Measurements from ENCODE around the gene UBE3D. TPM values are rescaled to one million over a fixed set of nuclear protein-coding genes. Genes with fewer than 3 reads are reported as not detected.
"Not testable (repeated sequence)": the region's sequence is repeated elsewhere in the genome, so short reads cannot be mapped to it uniquely, and the experiment has no call there.

UBE3D gene
- total RNA-seq, 2 experiments from 2014 or later, result 4.4 to 5.0 TPM

DNA sequence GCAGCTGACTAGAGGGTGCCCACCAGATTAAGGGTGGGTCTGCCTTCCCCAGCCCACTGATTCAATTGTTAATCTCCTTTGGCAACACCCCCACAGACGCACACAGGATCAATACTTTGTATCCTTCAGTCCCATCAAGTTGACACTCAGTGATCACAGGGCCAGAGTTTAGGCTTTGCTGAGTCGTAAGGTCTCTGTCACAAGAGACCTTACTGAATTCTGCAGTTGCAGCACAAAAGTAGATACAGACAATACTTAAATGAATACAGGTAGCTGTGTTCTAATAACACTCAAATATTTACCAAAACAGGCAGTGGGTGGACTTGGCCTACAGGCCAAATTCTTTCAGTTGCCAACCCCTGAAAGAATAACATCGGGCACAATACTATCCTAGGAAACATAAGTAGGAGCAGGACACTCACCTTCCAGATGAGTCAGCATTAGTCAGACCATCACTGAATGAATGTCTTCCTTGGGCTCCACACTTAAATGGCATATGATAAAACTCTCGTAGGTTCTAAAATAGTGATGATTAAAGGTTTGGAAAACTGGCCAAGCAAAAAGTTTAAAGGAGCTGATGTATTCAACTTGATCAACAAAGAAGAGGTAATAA is 190.0 kb downstream of the UBE3D start:
- no peaks in the 10 kb centered on the region for H3K9me3 Mint-ChIP-seq (ENCODE audit: insufficient read depth)
- no peaks in the 10 kb centered on the region for H3K4me1 Mint-ChIP-seq (ENCODE audit: low read depth)
- CTCF ChIA-PET, result no interaction called here
- H3K27ac Mint-ChIP-seq, result no peak overlapping the region
- DNase-seq (no peak), ATAC-seq (no peak)
- H3K36me3 Mint-ChIP-seq (ENCODE audit: low read depth), result no peaks in the 10 kb centered on the region
- H3K27me3 Mint-ChIP-seq (ENCODE audit: low read depth), result no peaks in the 10 kb centered on the region
- H3K4me3 Mint-ChIP-seq, result no peak overlapping the region
- POLR2A ChIA-PET, result no interaction called here

- H3K4me3 Mint-ChIP-seq, result no peak overlapping the region
- ChIA-PET CTCF (no interaction called here), POLR2A (no interaction called here)
- no peaks in the 10 kb centered on the region for H3K4me1 Mint-ChIP-seq (ENCODE audit: low read depth)
- DNase-seq (no peak), ATAC-seq (no peak)
- no peaks in the 10 kb centered on the region for H3K9me3 Mint-ChIP-seq (ENCODE audit: insufficient read depth)
- no peak overlapping the region for H3K27ac Mint-ChIP-seq
- no peaks in the 10 kb centered on the region for H3K27me3 Mint-ChIP-seq (ENCODE audit: low read depth)
- H3K36me3 Mint-ChIP-seq (ENCODE audit: low read depth), result no peaks in the 10 kb centered on the region
Measured at GRCh38 chr6:82874867-82875266, 190.8 kb downstream of the UBE3D start.

DNA sequence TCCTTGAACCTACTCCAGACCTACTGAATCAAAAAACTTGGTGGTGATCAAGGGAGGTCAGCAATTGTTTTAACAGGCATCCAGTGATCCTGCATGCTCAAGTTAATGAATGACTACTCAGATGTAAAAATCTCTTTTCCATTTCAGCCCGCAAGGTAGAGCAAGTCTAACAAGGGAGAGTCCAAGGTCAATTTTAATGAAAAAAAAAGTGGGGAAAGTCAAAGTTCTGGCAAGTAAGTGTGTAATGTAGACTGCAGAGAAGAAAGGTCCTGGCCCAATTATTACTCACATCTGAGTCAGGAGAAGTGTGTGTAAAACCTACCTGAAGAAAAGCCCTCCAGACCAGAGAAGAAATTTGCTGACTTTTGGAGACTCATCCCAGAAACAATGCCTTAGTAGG is 193.5 kb downstream of the UBE3D start:
- POLR2A ChIA-PET, result interaction anchor here (0.5 kb wide), 1 partner anchor 86 kb away, joined by 3 read pairs; no protein-coding TSS in a partner anchor
- Mint-ChIP-seq H3K4me1 (ENCODE audit: low read depth) (no peaks in the 10 kb centered on the region), H3K36me3 (ENCODE audit: low read depth) (no peaks in the 10 kb centered on the region), H3K4me3 (no peak overlapping the region), H3K27ac (no peak overlapping the region), H3K27me3 (ENCODE audit: low read depth) (no peaks in the 10 kb centered on the region), H3K9me3 (ENCODE audit: insufficient read depth) (no peaks in the 10 kb centered on the region)
- DNase-seq, result no peak
- ATAC-seq, result no peak
- CTCF ChIA-PET, result no interaction called here

GRCh38 chr6:82870582-82871172 is 195.0 kb downstream of the UBE3D start:
- Mint-ChIP-seq H3K27me3 (ENCODE audit: low read depth) (no peaks in the 10 kb centered on the region), H3K4me3 (no peak overlapping the region), H3K36me3 (ENCODE audit: low read depth) (no peaks in the 10 kb centered on the region), H3K27ac (no peak overlapping the region), H3K9me3 (ENCODE audit: insufficient read depth) (no peaks in the 10 kb centered on the region), H3K4me1 (ENCODE audit: low read depth) (no peaks in the 10 kb centered on the region)
- DNase-seq, result no peak
- POLR2A ChIA-PET, result no interaction called here
- CTCF ChIA-PET, result no interaction called here
- no peak for ATAC-seq

- ChIA-PET CTCF (no interaction called here), POLR2A (no interaction called here)
- no peaks in the 10 kb centered on the region for H3K27me3 Mint-ChIP-seq (ENCODE audit: low read depth)
- no peak overlapping the region for H3K4me3 Mint-ChIP-seq
- H3K9me3 Mint-ChIP-seq (ENCODE audit: insufficient read depth), result no peaks in the 10 kb centered on the region
- no peak overlapping the region for H3K27ac Mint-ChIP-seq
- H3K4me1 Mint-ChIP-seq (ENCODE audit: low read depth), result no peaks in the 10 kb centered on the region
- H3K36me3 Mint-ChIP-seq (ENCODE audit: low read depth), result no peaks in the 10 kb centered on the region
- no peak for ATAC-seq
- DNase-seq, result no peak
Measured at GRCh38 chr6:82869493-82869892, 196.1 kb downstream of the UBE3D start.

- Mint-ChIP-seq H3K4me1 (ENCODE audit: low read depth) (no peaks in the 10 kb centered on the region), H3K27ac (no peak overlapping the region), H3K27me3 (ENCODE audit: low read depth) (no peaks in the 10 kb centered on the region), H3K36me3 (ENCODE audit: low read depth) (no peaks in the 10 kb centered on the region), H3K4me3 (no peak overlapping the region), H3K9me3 (ENCODE audit: insufficient read depth) (no peaks in the 10 kb centered on the region)
- DNase-seq (no peak), ATAC-seq (no peak)
- ChIA-PET CTCF (interaction anchor here (0.8 kb wide), 1 partner anchor 9 kb away, joined by 3 read pairs; no protein-coding TSS in a partner anchor), POLR2A (interaction anchor here (0.6 kb wide), 1 partner anchor 466 kb away, joined by 4 read pairs; no protein-coding TSS in a partner anchor)
Measured at GRCh38 chr6:82867946-82868345, 197.7 kb downstream of the UBE3D start.

DNA sequence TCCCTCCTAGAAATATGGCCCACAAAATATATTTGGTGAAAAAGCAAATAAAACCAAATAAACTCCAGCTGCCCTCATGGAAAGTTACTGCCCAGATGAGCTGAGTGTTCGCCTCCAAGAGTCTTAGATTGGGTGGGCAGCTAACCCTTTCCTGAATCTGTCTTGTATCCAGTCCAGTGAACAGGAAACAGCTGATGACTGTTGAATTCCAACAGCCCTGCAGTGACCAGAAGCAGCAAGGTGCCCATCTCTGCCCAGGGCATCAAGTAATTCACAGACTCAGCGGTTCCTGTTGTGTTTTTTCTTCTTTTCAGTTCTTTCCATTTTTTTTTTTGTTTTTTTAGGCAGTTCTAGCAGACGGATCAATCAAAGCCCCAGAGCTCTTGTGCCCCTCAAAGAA is 199.2 kb downstream of the UBE3D start:
- Mint-ChIP-seq H3K4me1 (ENCODE audit: low read depth) (no peaks in the 10 kb centered on the region), H3K27me3 (ENCODE audit: low read depth) (no peaks in the 10 kb centered on the region), H3K4me3 (no peak overlapping the region), H3K36me3 (ENCODE audit: low read depth) (no peaks in the 10 kb centered on the region), H3K9me3 (ENCODE audit: insufficient read depth) (no peaks in the 10 kb centered on the region), H3K27ac (no peak overlapping the region)
- POLR2A ChIA-PET, result no interaction called here
- no peak for ATAC-seq
- DNase-seq, result no peak
- CTCF ChIA-PET, result no interaction called here

GRCh38 chr6:82865461-82865860 is 200.2 kb downstream of the UBE3D start:
- ChIA-PET CTCF (no interaction called here), POLR2A (no interaction called here)
- H3K9me3 Mint-ChIP-seq (ENCODE audit: insufficient read depth), result no peaks in the 10 kb centered on the region
- H3K27me3 Mint-ChIP-seq (ENCODE audit: low read depth), result no peaks in the 10 kb centered on the region
- H3K4me3 Mint-ChIP-seq, result no peak overlapping the region
- no peaks in the 10 kb centered on the region for H3K4me1 Mint-ChIP-seq (ENCODE audit: low read depth)
- DNase-seq (no peak), ATAC-seq (no peak)
- H3K36me3 Mint-ChIP-seq (ENCODE audit: low read depth), result no peaks in the 10 kb centered on the region
- no peak overlapping the region for H3K27ac Mint-ChIP-seq

- POLR2A ChIA-PET, result no interaction called here
- ATAC-seq, result no peak
Measured at GRCh38 chr6:82863781-82864180, 201.9 kb downstream of the UBE3D start.

GRCh38 chr6:82862543-82862942 is 203.1 kb downstream of the UBE3D start:
- Mint-ChIP-seq H3K9me3 (ENCODE audit: insufficient read depth) (no peaks in the 10 kb centered on the region), H3K27me3 (ENCODE audit: low read depth) (no peaks in the 10 kb centered on the region), H3K36me3 (ENCODE audit: low read depth) (no peaks in the 10 kb centered on the region), H3K4me3 (no peak overlapping the region), H3K4me1 (ENCODE audit: low read depth) (no peaks in the 10 kb centered on the region), H3K27ac (no peak overlapping the region)
- ATAC-seq, result no peak
- CTCF ChIA-PET, result no interaction called here
- DNase-seq, result no peak
- POLR2A ChIA-PET, result no interaction called here

More at GRCh38 chr6:82863781-82864180, 201.9 kb downstream of the UBE3D start:
- CTCF ChIA-PET, result no interaction called here
- Mint-ChIP-seq H3K4me1 (ENCODE audit: low read depth) (no peaks in the 10 kb centered on the region), H3K36me3 (ENCODE audit: low read depth) (no peaks in the 10 kb centered on the region), H3K4me3 (no peak overlapping the region), H3K27me3 (ENCODE audit: low read depth) (no peaks in the 10 kb centered on the region), H3K27ac (no peak overlapping the region), H3K9me3 (ENCODE audit: insufficient read depth) (no peaks in the 10 kb centered on the region)
- DNase-seq, result no peak

DNA sequence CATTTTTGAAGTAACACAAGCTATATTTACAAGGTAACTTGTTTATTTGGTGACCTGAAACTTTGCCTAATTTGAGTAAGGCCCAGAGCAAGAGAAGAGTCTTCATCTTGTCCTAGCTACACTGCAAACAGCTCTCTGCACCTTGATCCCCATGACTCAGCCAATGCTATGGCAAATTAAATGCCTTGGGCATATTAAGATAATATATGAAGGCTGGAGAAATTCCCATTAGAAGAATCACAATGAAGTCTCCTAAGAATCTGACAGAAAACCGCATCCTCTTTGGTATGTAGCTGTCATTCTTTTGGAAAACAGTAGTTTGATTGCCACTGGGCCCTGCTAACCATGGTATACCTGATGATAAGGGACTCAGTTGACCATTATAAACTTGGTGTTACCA is 204.5 kb downstream of the UBE3D start:
- H3K27ac Mint-ChIP-seq, result no peak overlapping the region
- DNase-seq, result no peak
- no peaks in the 10 kb centered on the region for H3K36me3 Mint-ChIP-seq (ENCODE audit: low read depth)
- ChIA-PET POLR2A (no interaction called here), CTCF (no interaction called here)
- no peak for ATAC-seq
- no peaks in the 10 kb centered on the region for H3K27me3 Mint-ChIP-seq (ENCODE audit: low read depth)
- no peaks in the 10 kb centered on the region for H3K4me1 Mint-ChIP-seq (ENCODE audit: low read depth)
- H3K9me3 Mint-ChIP-seq (ENCODE audit: insufficient read depth), result no peaks in the 10 kb centered on the region
- no peak overlapping the region for H3K4me3 Mint-ChIP-seq

DNA sequence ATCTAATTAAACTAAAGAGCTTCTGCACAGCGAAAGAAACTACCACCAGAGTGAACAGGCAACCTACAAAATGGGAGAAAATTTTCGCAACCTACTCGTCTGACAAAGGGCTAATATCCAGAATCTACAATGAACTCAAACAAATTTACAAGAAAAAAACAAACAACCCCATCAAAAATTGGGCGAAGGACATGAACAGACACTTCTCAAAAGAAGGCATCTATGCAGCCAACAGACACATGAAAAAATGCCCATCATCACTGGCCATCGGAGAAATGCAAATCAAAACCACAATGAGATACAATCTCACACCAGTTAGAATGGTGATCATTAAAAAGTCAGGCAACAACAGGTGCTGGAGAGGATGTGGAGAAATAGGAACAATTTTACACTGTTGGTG is 209.6 kb downstream of the UBE3D start:
- H3K36me3 Mint-ChIP-seq (ENCODE audit: low read depth); ATAC-seq; H3K4me3 Mint-ChIP-seq; POLR2A ChIA-PET; H3K9me3 Mint-ChIP-seq (ENCODE audit: insufficient read depth); H3K27me3 Mint-ChIP-seq (ENCODE audit: low read depth); H3K27ac Mint-ChIP-seq; H3K4me1 Mint-ChIP-seq (ENCODE audit: low read depth); DNase-seq; CTCF ChIA-PET: not testable (repeated sequence)

- H3K27ac Mint-ChIP-seq; H3K27me3 Mint-ChIP-seq (ENCODE audit: low read depth); H3K9me3 Mint-ChIP-seq (ENCODE audit: insufficient read depth); CTCF ChIA-PET; H3K4me3 Mint-ChIP-seq; ATAC-seq; H3K4me1 Mint-ChIP-seq (ENCODE audit: low read depth); H3K36me3 Mint-ChIP-seq (ENCODE audit: low read depth); POLR2A ChIA-PET; DNase-seq: not testable (repeated sequence)
Measured at GRCh38 chr6:82852904-82853303, 212.7 kb downstream of the UBE3D start.

Data from activated CD8-positive, alpha-beta T cell treated with anti-CD3 and anti-CD28 coated beads, Interleukin-2, amount 10 ng/mL, durations not matched to agents 7 days and 5 days (primary cell).